OCI-LY7 (cell line): ENCODE results near the gene AADACL4.
"Not testable (repeated sequence)": the region's sequence is repeated elsewhere in the genome, so short reads cannot be mapped to it uniquely, and the experiment has no call there.

Experiments
- CTCF ChIP-seq: fragments of 200-600 bp; sonication (generic); conservative IDR thresholded peaks from 2 replicates; pipeline ENCODE4 v1.5.1; 2014; ENCODE audit warnings: mild to moderate bottlenecking, antibody characterized with exemption, low read length, moderate library complexity, mixed read lengths
- EZH2phosphoT487 ChIP-seq: fragments of 200-600 bp; sonication (generic); IDR thresholded peaks from 2 replicates; pipeline ENCODE4 v1.6.1; 2018; ENCODE audit warnings: low read depth, borderline replicate concordance, mild to moderate bottlenecking, mixed run types, antibody characterized with exemption, low read length, moderate library complexity, mixed read lengths

- not testable (repeated sequence) for TF ChIP-seq EZH2phosphoT487, CTCF
Measured at GRCh38 chr1:12657885-12658512, 14.1 kb downstream of the AADACL4 start.
